GM12874 (cell line): ENCODE measurements around the gene STX18.

Experiments used
- TF ChIP-seq, protein P1 (sequence below): IDR thresholded peaks from 2 replicates; pipeline ENCODE4 v1.5.1; 2011; ENCODE audit warnings: low read depth, mild to moderate bottlenecking, control low read depth, low read length, moderate library complexity; ENCODE audit not compliant: insufficient read depth

The STX18 gene

DNA sequence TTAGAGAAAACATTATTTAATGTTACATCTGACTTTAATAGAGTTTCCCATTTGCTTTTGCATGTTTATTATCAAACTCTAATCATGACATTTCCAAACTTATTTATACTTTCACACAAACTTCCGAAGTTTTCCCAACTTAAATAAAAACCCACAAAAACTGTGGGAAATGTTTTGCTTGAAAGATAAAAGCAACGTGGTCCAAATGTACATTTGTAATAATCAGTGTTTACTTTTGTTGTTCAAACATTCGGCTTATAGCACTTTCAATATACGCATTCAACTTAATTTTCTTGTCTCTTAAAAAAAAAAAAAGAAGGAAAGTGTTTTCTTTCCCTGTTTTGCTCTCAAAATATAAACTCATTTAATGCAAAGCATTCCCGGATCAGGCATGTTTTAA is 51.0 kb downstream of the STX18 start:
- TF ChIP-seq, protein P1, sequence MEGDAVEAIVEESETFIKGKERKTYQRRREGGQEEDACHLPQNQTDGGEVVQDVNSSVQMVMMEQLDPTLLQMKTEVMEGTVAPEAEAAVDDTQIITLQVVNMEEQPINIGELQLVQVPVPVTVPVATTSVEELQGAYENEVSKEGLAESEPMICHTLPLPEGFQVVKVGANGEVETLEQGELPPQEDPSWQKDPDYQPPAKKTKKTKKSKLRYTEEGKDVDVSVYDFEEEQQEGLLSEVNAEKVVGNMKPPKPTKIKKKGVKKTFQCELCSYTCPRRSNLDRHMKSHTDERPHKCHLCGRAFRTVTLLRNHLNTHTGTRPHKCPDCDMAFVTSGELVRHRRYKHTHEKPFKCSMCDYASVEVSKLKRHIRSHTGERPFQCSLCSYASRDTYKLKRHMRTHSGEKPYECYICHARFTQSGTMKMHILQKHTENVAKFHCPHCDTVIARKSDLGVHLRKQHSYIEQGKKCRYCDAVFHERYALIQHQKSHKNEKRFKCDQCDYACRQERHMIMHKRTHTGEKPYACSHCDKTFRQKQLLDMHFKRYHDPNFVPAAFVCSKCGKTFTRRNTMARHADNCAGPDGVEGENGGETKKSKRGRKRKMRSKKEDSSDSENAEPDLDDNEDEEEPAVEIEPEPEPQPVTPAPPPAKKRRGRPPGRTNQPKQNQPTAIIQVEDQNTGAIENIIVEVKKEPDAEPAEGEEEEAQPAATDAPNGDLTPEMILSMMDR = no peak

DNA sequence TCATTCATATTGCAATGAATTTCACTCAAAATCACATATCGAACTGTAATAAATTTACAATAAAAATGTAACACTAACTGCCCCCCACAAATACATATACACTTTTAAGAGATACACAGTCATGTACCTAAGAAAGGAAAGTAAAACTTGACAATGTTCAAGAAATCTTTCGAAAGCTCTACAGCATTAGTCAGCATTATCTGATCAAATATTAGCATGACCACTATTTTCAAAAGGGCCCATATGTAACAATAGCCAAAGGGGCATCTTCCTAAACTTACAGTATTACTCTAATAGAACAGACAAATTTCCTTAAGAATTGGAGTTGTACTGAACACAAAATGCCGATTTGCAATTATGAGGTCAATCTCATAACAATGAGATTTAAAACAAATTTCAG is 51.8 kb downstream of the STX18 start:
- TF ChIP-seq, protein P1 = no peak

DNA sequence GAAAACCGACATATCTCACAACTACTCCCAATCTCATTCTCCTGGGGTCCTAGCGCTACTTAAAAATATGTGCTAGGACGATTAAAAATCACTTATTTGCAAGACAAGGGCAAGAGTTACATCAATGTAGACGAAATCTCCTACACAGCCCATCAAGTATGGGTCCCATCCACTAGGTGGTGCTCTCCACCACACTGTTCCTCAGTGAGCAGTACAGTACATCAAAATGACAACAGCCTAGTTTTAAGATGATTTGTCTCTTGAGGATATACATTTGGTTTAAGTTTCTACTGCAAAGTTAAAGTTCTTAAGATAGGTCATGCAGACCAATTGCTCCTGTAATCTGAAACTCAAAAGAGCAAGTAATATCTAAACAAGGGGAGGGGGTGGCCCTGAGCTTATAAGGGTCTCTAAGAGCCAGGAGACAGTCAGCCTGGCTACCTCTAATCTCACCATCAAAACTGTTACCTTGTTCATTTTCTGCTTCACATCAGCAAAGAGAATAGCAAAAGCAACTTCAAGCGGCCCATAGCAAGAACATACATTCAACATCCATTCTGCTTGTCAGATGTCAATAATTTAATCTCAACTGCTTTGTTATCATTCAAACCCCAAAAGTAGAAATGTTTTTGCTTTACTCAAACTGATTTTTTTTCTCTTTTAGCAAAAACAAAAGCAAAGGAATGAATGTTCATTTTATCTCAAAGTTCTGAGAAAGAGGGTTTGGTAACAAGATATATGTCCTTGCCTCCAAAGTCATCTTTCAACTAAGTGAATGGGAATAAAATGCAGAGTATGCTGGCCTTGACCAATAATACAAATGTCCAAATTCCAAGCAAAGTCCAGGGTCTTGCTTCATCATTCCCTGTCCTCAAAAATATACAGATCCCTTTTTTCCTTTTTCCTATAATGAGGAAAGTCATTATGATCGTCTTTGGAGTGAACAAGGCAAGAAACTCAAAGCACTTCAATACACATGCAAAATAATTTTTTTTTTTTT is 53.1 kb downstream of the STX18 start:
- TF ChIP-seq, protein P1 = peak; percentile 81

DNA sequence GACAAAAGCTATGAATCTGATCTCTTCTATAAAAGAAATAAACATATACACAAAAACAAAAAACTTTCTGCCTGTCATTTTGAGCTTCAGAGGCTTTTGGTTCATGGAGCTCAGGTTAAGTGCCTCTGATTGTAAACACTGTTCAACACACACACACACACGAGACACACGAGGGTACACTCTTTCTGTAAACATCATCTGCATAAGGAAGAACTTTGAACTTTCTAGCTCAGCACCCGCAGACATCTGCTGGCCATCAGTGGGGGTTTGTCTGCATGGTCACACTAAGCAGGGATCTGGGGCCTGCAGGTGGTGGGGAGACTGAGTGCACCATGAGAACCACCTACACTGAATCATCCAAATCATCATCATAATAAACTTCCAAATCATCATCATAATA is 54.9 kb downstream of the STX18 start:
- TF ChIP-seq, protein P1 = no peak

DNA sequence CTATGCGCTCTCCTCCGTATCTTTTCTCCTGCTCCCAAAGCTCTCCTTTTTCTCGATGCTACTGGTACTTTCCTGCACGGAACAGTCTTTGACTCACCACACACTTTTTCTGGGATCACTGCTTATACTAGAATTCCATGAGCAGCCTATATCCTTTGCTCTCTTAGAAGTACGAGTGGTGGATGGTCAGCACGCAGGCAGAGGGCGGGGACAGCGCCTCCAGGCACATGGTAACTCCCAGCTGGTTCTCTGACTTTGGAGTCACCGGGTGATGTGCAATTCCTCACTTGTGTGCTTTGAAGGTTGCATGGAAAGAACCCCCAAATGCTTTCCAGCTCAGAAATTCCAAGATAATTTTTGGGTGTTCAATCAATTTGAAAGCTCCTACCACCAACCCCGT is 56.0 kb downstream of the STX18 start:
- TF ChIP-seq, protein P1 = no peak

- TF ChIP-seq, protein P1 = no peak
Measured at GRCh38 chr4:4481399-4481994, 60.4 kb downstream of the STX18 start.

- TF ChIP-seq, protein P1 = peak; percentile 10; the same call in 1 of the 2 replicates
Measured at GRCh38 chr4:4480685-4481398, 61.0 kb downstream of the STX18 start.
